Stimulated activated CD4-positive, alpha-beta T cell treated with anti-CD3 and anti-CD28 coated beads, Interleukin-1b, Interleukin-23, amount 100 ng/mL, for 4 hours (primary cell): ENCODE data around the gene DUSP14.

ENCODE experiments used
- DNase-seq, 2 donors: peaks; one replicate each; pipeline ENCODE4 v3.0.0-alpha.2; 2020; ENCODE audit warnings: low read depth in 2 of 2

The DUSP14 gene

GRCh38 chr17:37513711-37514110 lies 24.0 kb downstream of the DUSP14 start:
- DNase-seq, result no peak

- DNase-seq, result no peak
These were observed 26.5 kb downstream of the DUSP14 start for GRCh38 chr17:37516127-37516571.

- DNase-seq, result no peak
These were observed 28.2 kb downstream of the DUSP14 start for GRCh38 chr17:37517881-37518280.

- no peak for DNase-seq
These were observed 29.1 kb downstream of the DUSP14 start for GRCh38 chr17:37518826-37519225.

GRCh38 chr17:37519251-37519985 lies 29.7 kb downstream of the DUSP14 start:
- DNase-seq, result no peak

- DNase-seq, result no peak
These were observed 30.5 kb downstream of the DUSP14 start for GRCh38 chr17:37520174-37520573.

GRCh38 chr17:37521821-37522220 lies 32.1 kb downstream of the DUSP14 start:
- DNase-seq, result no peak

GRCh38 chr17:37523715-37524219 lies 34.1 kb downstream of the DUSP14 start:
- no peak for DNase-seq

GRCh38 chr17:37527249-37527851 lies 37.7 kb downstream of the DUSP14 start:
- DNase-seq, result peak in 1 of 2 donors; percentile 6

GRCh38 chr17:37530420-37530819 lies 40.7 kb downstream of the DUSP14 start:
- DNase-seq, result no peak

GRCh38 chr17:37532756-37533155 lies 43.1 kb downstream of the DUSP14 start:
- DNase-seq, result no peak

GRCh38 chr17:37535906-37536305 lies 46.2 kb downstream of the DUSP14 start:
- DNase-seq, result no peak

- no peak for DNase-seq
These were observed 49.4 kb downstream of the DUSP14 start for GRCh38 chr17:37538981-37539659.

- DNase-seq, result no peak
These were observed 52.4 kb downstream of the DUSP14 start for GRCh38 chr17:37541880-37542660.

- DNase-seq, result no peak
These were observed 54.0 kb downstream of the DUSP14 start for GRCh38 chr17:37543637-37544052.

- no peak for DNase-seq
These were observed 55.8 kb downstream of the DUSP14 start for GRCh38 chr17:37545486-37545885.

GRCh38 chr17:37546302-37546701 lies 56.6 kb downstream of the DUSP14 start:
- DNase-seq, result no peak

GRCh38 chr17:37547986-37548385 lies 58.3 kb downstream of the DUSP14 start:
- DNase-seq, result no peak

- DNase-seq, result no peak
These were observed 62.1 kb downstream of the DUSP14 start for GRCh38 chr17:37551788-37552187.

GRCh38 chr17:37553401-37553966 lies 63.8 kb downstream of the DUSP14 start:
- DNase-seq, result no peak

GRCh38 chr17:37555386-37555785 lies 65.7 kb downstream of the DUSP14 start:
- DNase-seq, result no peak

- DNase-seq, result no peak
These were observed 67.8 kb downstream of the DUSP14 start for GRCh38 chr17:37557482-37557881.
